Gastroesophageal sphincter (tissue), 3 donors: Measurements from ENCODE around the gene SOHLH1.

ENCODE experiments used
- CTCF ChIP-seq, 4 experiments: fragments of 200-600 bp in 2 of 4; fragments of 450-650 bp in 2 of 4; sonication (generic) in 1 of 4; IDR thresholded peaks; one replicate each; pipeline ENCODE4 v1.5.1; 2017 to 2019; ENCODE audit warnings: antibody characterized with exemption in 4 of 4, mild to moderate bottlenecking in 2 of 4, moderate library complexity in 2 of 4
- EP300 ChIP-seq: sonication (generic); formaldehyde crosslinking; IDR thresholded peaks from one replicate; pipeline ENCODE4 v1.6.1; 2017; ENCODE audit warnings: antibody characterized with exemption, mild to moderate bottlenecking
- POLR2A ChIP-seq, 2 donors: fragments of 450-650 bp; IDR thresholded peaks; one replicate each; pipeline ENCODE4 v1.6.1; 2017; ENCODE audit warnings: antibody characterized with exemption in 2 of 2, mild to moderate bottlenecking in 2 of 2, moderate library complexity in 1 of 2

GRCh38 chr9:135690836-135691570 lies 8.3 kb downstream of the SOHLH1 start:
- TF ChIP-seq EP300: no peak
- no peak for TF ChIP-seq CTCF (IDR thresholded peaks at IDR 0.05)
- TF ChIP-seq POLR2A (IDR thresholded peaks at IDR 0.05): no peak
